Renal pelvis (tissue), 4 donors: ENCODE results near the gene LRMDA. TPM values are rescaled to one million over a fixed set of nuclear protein-coding genes. Genes with fewer than 3 reads are reported as not detected.

Experiments used
- DNase-seq: peaks from one replicate; pipeline ENCODE4 v3.0.0-alpha.2; 2013
- polyA plus RNA-seq, 3 donors: library from polyadenylated mRNA; unstranded; fragments of 120-200 nt; gene quantifications; one replicate each; pipeline ENCODE4 v1.2.1, GENCODE V29; 2013; ENCODE audit not compliant: insufficient read length in 3 of 3

The LRMDA gene
- polyA plus RNA-seq, 3 donors: 16.3 to 24.7 (median 22.1) TPM

GRCh38 chr10:75861582-75861981 lies 430.2 kb downstream of the LRMDA start:
- no peak for DNase-seq

DNA sequence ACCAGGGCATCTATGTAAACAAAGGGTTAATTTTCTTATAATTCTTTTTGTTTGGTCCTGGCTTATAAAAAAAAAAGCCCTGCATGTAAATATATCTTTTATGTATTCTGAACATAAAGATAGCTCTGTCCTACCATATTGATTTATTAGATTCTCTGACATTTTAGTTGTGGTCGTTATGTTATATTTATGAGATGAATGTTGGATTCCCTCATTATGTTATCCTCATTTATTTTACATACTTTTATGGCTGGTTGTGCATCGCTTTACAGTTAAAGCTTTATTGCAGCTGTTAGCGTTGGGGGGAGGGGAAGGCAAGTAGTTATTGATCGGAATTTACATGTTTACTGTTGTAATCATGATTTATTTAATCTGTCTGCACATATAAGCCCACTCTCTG lies 431.5 kb downstream of the LRMDA start:
- DNase-seq: peak; percentile 40

DNA sequence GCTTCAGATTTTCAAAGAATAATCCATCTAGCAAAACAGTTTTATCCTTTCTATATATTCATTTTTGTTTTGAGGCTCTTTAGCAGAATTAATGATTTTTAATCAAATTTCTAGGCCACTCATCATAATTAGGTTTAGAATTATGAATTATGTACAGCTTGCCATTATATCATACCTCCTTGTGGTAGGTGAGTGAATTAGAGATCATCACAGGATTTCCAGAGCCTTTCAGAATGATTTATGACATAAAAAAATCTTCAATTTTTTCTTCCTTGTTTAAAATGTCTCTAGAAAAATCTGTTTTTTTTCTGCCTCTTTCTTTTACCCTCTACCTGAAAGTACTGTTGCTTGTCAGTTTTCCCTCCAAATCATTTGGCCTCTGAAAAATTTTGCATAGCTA lies 433.3 kb downstream of the LRMDA start:
- no peak for DNase-seq

DNA sequence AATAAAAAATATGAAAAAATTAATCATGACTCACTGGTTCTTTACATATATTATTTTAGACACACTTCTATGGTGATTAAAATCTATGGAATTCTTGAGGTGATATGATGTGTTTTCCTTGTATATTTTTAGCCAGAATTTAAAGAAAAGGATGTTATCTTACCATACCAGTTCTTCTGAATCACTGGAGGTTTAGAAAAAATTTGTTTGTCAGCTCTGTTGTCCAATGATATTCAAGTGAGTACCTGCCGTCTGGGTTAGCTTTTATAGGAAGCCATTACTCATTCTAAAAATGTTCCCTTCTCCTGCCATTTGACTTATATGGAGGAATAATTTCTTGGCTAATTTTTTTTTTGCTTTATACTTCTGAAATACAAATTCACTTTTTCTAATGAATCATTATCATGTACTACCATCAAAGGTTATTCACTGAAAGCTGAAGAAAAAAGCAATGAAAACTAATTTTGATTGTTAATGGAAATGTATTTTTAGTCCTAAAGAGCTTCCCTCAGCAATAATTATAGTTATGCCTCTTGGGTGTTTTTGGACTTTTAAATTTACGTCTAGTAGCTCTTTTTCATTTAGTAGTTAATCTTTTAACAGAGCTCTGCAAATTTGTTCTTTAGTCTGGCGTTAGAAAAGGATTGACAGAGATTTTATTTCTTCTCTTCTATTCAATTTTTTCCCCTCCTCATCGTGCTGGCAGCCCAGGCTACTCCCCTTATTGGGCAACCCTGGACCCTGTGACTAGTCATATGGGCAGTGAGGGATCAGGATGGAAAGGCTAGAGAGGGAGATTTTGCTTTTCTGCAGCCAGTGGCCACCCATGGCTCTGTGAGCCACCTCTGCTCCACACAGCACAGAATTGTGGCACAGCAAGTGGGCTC lies 434.2 kb downstream of the LRMDA start:
- DNase-seq: no peak

DNA sequence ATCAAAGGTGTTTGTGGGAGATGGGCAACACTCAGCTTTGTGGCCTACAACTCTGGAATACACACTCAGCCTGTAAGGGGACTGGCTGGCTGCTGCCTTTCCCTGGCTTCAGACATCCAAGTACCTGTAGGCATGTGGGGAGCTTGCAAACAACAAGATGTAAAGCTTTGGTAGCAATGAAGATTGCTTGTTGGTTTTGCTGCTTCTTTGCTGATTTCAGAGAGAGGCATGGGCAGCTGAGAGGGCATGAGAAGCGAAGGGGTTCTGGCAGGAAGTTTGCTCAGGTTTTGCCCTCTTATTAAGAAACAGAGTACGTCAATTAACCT lies 434.8 kb downstream of the LRMDA start:
- no peak for DNase-seq

GRCh38 chr10:75866731-75867130 lies 435.3 kb downstream of the LRMDA start:
- no peak for DNase-seq

GRCh38 chr10:75868574-75868973 lies 437.1 kb downstream of the LRMDA start:
- no peak for DNase-seq

DNA sequence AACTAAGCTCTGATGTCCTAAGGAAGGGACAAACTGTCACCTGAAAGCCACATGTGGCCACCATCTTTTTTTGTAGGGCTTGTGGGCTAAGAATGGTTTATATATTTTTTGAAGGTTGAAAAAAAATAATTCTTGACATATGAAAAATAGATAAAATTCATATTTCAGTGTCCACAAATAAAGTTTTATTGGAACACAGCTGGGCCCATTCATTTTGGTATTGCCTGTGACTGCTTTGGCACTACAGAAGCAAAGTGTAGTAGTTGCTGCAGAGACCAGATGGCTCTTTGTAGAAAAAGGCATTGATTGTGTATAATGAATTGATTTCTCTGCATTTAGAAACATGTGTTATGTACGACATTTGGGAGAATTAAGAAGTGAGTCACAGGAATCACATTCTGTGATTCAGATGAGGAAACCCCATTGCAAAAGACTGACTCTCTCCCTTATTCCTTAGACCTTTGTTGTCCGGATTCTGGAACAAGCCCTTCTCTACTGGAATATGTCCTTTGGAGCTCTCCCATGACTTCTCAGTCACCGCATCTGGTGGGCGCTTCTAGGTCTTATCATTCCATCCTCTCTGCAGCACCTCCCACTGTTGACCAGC lies 438.7 kb downstream of the LRMDA start:
- DNase-seq: no peak

- no peak for DNase-seq
These were observed 444.3 kb downstream of the LRMDA start for GRCh38 chr10:75875740-75876139.

DNA sequence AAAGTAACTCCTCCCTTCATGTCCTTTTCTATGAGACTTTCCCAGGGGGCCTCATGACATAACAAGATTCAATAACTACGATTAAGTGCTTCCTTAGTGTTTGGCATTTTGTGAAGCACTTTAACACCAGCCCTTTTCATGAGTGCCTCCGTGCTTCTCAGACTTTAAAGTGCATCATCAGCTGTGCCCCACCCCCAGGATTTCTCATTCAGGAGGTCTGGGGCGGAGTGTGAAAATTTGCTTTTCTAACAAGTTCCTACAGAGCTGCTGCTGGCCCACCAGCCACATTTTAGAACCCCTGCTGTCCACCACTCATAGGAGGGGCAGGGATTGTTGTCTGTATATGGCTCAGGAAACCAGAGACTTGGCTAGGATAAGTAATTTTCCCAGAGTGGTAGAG lies 445.3 kb downstream of the LRMDA start:
- no peak for DNase-seq

GRCh38 chr10:75877877-75878276 lies 446.5 kb downstream of the LRMDA start:
- no peak for DNase-seq

GRCh38 chr10:75878586-75878985 lies 447.2 kb downstream of the LRMDA start:
- DNase-seq: no peak

DNA sequence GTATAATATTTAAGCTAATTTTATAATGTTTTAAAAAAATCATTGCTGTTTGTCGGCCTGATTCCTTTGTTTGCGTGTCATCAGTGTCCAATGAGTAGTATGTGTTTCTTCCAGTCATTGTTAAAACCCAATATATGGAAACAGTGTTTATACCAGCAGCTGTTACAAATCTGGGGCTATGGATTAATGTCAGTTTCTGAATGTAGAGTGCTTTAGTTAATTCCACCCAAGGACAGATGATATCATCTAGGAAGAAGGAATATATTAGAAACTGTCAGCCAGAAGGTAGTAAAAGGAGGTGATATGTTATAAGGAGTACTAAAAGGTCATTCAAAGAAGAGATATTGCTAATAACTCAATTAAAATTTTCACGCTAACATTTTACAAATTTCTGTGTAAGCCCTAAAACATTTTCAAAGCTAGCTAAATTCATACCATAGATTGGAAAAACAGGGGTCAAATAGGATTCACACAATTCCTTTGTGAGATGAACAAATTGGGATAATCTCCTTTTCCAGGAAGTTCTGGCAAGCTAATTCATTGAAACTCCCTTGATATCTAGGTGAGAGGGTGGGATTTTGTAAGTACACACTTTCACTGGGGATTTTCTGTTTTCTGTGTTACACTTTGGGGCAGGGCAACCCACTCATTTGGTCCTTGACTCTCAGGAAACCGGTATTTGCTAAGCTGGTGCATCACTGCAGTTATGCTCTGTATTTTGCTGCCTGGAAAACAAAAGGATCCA lies 448.8 kb downstream of the LRMDA start:
- DNase-seq: no peak

DNA sequence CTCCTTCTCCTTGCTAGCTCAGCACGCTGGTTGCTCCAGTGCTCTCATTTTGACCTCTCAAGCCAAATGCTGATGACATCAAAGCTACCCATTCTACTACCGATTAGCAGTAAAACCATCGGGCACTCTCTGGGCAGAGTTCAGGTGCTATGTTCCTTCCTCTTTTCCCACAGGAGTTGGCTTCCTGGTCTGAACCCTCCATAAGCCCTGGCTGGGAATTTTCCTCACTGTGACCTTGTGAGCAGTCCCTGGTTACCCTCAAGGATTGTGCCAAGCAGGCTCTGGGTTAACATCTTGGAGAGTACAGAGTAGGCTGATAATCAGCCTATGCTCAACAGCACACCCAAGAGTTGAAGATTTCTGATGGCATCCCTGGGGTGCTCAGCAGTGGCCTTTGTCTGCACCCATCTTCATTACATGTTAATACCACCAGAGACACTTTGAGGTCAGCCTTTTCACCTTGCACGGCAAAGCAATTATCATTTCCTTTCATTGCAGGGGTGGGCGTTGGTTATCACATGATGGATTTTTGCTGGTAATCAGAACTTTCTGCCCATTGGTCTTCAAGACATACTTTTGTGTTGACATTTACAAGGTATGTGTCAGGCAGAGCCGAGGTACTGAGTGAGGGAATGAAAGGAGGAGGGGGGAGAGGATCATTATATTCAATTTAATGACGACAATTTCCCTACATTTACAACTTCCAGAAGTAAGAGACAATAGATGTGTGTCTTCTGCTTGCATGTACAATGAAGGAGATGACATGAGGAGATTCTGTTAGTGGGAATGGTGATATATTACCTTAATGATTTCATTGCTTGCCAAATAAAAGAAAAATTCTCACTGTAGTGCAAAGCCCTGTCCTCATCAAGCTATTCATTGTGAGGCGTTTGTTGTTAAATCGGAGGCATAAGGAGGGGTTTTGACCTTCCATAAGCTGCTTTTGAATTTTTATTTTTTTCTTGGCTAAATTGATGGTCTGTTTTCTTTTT lies 452.0 kb downstream of the LRMDA start:
- DNase-seq: no peak

- DNase-seq: no peak
These were observed 453.4 kb downstream of the LRMDA start for GRCh38 chr10:75884808-75885207.

DNA sequence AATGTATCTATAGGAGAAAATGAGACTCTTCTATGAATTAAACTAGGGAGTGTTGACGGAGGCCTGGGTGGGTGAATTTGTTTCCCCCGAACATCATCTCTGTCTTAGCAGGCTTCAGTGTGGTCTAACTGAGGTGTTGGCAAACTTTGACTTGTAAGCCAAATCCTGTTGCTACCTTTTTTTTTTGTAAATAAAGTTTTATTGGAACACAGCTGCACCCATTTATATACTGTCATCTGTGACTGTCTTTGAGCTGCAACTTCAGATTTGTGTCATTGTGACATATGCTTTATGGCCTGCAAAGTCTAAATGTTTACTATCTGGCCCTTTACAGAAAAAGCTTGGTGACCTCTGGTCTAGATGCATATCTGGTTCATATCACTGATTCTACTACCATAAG lies 455.9 kb downstream of the LRMDA start:
- DNase-seq: no peak

DNA sequence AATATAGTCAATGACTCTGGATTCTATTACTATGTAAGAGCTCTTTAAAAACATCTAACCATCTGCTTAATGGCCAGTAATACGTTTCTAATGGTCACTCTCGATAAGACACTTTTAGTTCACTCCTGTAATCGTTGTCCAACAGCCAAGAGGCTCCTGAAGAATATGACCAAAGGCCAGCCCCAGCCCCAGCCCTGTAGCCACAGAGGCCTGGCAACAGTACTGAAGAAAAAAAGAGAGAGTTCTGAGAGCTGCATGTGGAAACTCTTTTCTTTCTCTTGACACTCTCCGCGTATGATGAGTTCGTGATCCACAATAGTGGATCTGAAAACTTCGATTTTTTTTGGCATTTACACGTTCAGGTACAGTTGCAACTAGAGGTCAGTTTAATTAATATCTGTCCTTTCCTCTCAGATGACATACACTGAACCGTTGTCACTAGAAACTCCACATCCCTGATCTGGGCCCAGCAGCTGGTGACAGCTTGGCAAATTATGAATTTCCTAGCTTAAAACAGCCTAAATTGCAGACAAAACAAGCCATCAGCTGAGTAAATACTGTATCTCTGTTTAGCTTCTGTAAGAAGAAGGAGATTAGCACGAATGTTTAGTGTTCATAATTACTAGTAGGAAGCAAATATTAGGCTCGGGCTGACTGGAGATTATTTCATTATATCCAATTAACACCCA lies 456.7 kb downstream of the LRMDA start:
- DNase-seq: no peak

GRCh38 chr10:75889051-75889450 lies 457.6 kb downstream of the LRMDA start:
- DNase-seq: no peak

- no peak for DNase-seq
These were observed 463.3 kb downstream of the LRMDA start for GRCh38 chr10:75894761-75895160.

GRCh38 chr10:75895259-75895658 lies 463.8 kb downstream of the LRMDA start:
- no peak for DNase-seq

- DNase-seq: no peak
These were observed 468.5 kb downstream of the LRMDA start for GRCh38 chr10:75899816-75900390.
